HEK293T (cell line): Measurements from ENCODE around the gene IRF2.

Experiments used
- CTCF ChIA-PET: fragments of 350-600 bp; formaldehyde crosslinking; extraction: SDS; loops from one replicate; lab custom pipeline; 2021; ENCODE audit warnings: antibody characterized with exemption, inconsistent platforms; lab: Yijun Ruan, JAX
- POLR2A ChIA-PET: fragments of 350-600 bp; formaldehyde crosslinking; extraction: SDS; loops from one replicate; lab custom pipeline; 2020; ENCODE audit warnings: antibody characterized with exemption, inconsistent platforms; lab: Yijun Ruan, JAX
- DNase-seq: peaks from one replicate; pipeline ENCODE4 v3.0.0; 2012; ENCODE audit warnings: mixed read lengths; ENCODE audit errors: extremely low spot score
- ARNT ChIP-seq: fragments of 450-650 bp; IDR thresholded peaks from 2 replicates; pipeline ENCODE4 v1.6.1; 2017; ENCODE audit warnings: mild to moderate bottlenecking
- BHLHE40 ChIP-seq: fragments of 450-650 bp; IDR thresholded peaks from 2 replicates; pipeline ENCODE4 v1.6.1; 2016; ENCODE audit warnings: mild to moderate bottlenecking, moderate library complexity, borderline replicate concordance
- CTBP1 ChIP-seq: fragments of 450-650 bp; IDR thresholded peaks from 2 replicates; pipeline ENCODE4 v1.6.1; 2016; ENCODE audit warnings: borderline replicate concordance
- ELF4 ChIP-seq: fragments of 450-650 bp; IDR thresholded peaks from 2 replicates; pipeline ENCODE4 v1.6.1; 2017; ENCODE audit warnings: antibody characterized with exemption
- FOXA1 ChIP-seq: fragments of 450-650 bp; IDR thresholded peaks from 2 replicates; pipeline ENCODE4 v1.6.1; 2016; ENCODE audit warnings: mild to moderate bottlenecking
- FOXK2 ChIP-seq: fragments of 450-650 bp; IDR thresholded peaks from 2 replicates; pipeline ENCODE4 v1.6.1; 2016; ENCODE audit warnings: mild to moderate bottlenecking
- FOXM1 ChIP-seq: fragments of 450-650 bp; IDR thresholded peaks from 2 replicates; pipeline ENCODE4 v1.6.1; 2017; ENCODE audit warnings: mild to moderate bottlenecking, borderline replicate concordance
- HDGF ChIP-seq: fragments of 450-650 bp; IDR thresholded peaks from 2 replicates; pipeline ENCODE4 v1.6.1; 2017; ENCODE audit warnings: antibody characterized with exemption, borderline replicate concordance
- L3MBTL2 ChIP-seq: fragments of 450-650 bp; conservative IDR thresholded peaks from 2 replicates; pipeline ENCODE4 v1.6.1; 2016; ENCODE audit warnings: mild to moderate bottlenecking
- LEF1 ChIP-seq: fragments of 450-650 bp; IDR thresholded peaks from 2 replicates; pipeline ENCODE4 v1.6.1; 2017; ENCODE audit warnings: mild to moderate bottlenecking, borderline replicate concordance
- NFRKB ChIP-seq: fragments of 450-650 bp; IDR thresholded peaks from 2 replicates; pipeline ENCODE4 v1.6.1; 2016; ENCODE audit warnings: mild to moderate bottlenecking, moderate library complexity
- PKNOX1 ChIP-seq: fragments of 450-650 bp; IDR thresholded peaks from 2 replicates; pipeline ENCODE4 v1.6.1; 2016
- SP1 ChIP-seq: fragments of 450-650 bp; IDR thresholded peaks from 2 replicates; pipeline ENCODE4 v1.6.1; 2017
- SUZ12 ChIP-seq: fragments of 450-650 bp; IDR thresholded peaks from 2 replicates; pipeline ENCODE4 v1.6.1; 2016; ENCODE audit warnings: mild to moderate bottlenecking
- TARDBP ChIP-seq: fragments of 450-650 bp; IDR thresholded peaks from 2 replicates; pipeline ENCODE4 v1.6.1; 2016
- ZNF384 ChIP-seq: fragments of 450-650 bp; IDR thresholded peaks from 2 replicates; pipeline ENCODE4 v1.6.1; 2016

The IRF2 gene

DNA sequence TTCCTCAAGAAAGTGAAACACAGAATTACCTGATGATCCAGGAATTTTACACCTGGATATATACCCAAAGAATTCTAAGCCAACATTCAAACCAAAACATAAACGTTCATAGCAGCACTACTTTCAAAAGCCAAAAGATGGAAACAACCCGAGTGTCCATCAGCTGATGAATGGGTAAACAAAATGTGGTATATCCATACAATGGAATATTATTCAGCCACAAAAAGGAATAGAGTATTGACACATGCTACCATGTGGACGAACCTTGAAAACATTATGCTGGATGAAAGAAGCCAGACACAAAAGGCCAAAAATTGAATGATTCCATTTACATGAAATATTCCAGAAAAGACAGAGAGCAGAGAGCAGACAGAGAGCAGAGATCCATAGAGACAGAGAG, 52.0 kb downstream of the IRF2 start:
- TF ChIP-seq LEF1 (no peak), ARNT (no peak), SP1 (no peak), SUZ12 (no peak), PKNOX1 (no peak), NFRKB (no peak), FOXK2 (no peak), BHLHE40 (no peak), HDGF (no peak)
- CTCF ChIA-PET: no interaction called here
- DNase-seq: no peak
- POLR2A ChIA-PET: no interaction called here

DNA sequence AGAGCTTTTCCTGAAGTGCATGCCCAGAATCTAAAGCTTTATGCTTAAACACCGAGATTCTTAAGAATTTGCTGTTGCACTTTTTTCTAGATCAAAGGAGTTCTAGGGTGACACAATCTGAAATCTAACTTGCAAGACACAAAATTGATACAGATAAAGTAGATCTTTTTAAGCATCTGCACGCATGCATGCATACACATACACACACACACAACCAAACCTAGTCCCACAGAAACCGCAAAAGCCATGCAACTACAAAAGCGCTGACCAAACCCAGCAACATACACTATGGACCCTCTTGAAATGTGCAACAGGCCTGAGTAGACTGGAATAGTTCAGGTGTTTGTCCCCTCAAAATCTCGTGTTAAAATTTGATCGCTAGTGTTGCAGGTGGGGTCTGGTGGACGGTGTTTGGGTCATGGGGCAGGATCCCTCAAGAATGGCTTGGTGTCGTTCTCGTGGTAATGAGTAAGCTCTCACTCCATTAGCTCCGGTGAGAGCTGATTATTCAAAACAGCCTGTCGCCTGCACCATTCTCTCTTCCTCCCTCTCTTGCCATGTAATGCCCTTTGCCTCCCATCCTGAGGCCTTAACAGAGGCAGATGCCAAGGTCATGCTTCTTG, 52.7 kb downstream of the IRF2 start:
- no peak for TF ChIP-seq ELF4
- TF ChIP-seq FOXA1: no peak
- no peak for TF ChIP-seq FOXK2
- TF ChIP-seq BHLHE40: no peak
- TF ChIP-seq LEF1: no peak
- no peak for TF ChIP-seq FOXM1
- no peak for TF ChIP-seq SP1
- TF ChIP-seq L3MBTL2: no peak
- TF ChIP-seq NFRKB: no peak
- no peak for DNase-seq
- ChIA-PET CTCF (interaction anchor here (0.7 kb wide), 1 partner anchor 235 kb away, joined by 3 read pairs; no protein-coding TSS in a partner anchor), POLR2A (no interaction called here)

DNA sequence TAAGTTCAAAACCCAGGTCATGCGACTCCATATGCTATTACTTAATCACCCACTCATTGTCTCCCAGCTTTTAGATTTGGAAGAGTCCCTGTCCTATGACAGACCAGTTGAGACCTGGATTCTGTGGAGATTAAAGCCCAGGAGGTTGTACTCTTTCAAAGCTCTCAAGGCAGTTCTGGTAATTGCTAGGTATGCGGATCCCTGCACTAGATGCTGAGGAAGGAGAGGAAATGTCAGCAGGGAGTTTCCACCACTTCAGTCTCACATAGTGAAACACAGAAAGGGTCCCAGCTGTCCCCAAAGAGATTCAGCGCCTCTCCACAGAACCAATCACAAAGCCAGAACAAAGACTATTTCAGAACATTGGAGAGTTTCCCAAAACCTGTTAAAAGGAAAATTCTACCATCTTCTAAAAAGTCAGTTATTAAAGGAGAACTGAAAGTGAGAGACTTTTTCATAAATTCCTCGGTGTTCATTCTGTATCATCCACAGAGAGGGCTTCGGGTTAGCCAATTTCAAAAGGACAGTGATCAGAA, 53.4 kb downstream of the IRF2 start:
- DNase-seq: no peak
- POLR2A ChIA-PET: no interaction called here
- CTCF ChIA-PET: interaction anchor here (0.7 kb wide), 1 partner anchor 235 kb away, joined by 3 read pairs; no protein-coding TSS in a partner anchor
- TF ChIP-seq FOXM1: no peak
- no peak for TF ChIP-seq SP1
- TF ChIP-seq TARDBP: no peak
- no peak for TF ChIP-seq ARNT
- TF ChIP-seq L3MBTL2: no peak
- no peak for TF ChIP-seq FOXA1
- TF ChIP-seq ELF4: no peak
- TF ChIP-seq PKNOX1: no peak
- no peak for TF ChIP-seq LEF1
- TF ChIP-seq ZNF384: no peak
- no peak for TF ChIP-seq CTBP1
- no peak for TF ChIP-seq BHLHE40
- no peak for TF ChIP-seq FOXK2

DNA sequence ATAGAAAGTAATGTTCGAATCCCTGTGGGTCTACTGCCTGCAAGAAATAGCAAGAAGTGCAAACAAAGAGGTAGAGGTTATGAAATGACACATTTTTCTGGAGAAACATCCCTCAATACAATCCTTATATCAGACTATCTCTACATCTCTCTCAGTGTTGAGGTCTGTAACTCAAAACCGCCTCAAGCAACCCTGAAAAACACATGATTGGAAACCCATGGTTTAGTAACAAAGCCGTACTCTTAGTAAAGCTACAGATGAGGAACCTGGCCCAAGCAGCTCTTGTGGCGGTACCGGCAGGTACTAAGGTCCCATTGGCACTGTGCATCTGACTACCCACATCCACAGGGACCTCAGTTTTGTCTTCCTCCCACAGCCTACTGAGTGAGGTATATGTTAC, 53.9 kb downstream of the IRF2 start:
- CTCF ChIA-PET: no interaction called here
- TF ChIP-seq PKNOX1: no peak
- no peak for TF ChIP-seq ARNT
- no peak for TF ChIP-seq LEF1
- no peak for TF ChIP-seq ZNF384
- no peak for TF ChIP-seq SUZ12
- TF ChIP-seq HDGF: no peak
- TF ChIP-seq CTBP1: no peak
- no peak for TF ChIP-seq FOXM1
- no peak for TF ChIP-seq TARDBP
- TF ChIP-seq ELF4: no peak
- no peak for TF ChIP-seq SP1
- TF ChIP-seq NFRKB: no peak
- TF ChIP-seq FOXA1: no peak
- no peak for TF ChIP-seq FOXK2
- no peak for TF ChIP-seq L3MBTL2
- no peak for TF ChIP-seq BHLHE40
- no peak for DNase-seq
- POLR2A ChIA-PET: no interaction called here

DNA sequence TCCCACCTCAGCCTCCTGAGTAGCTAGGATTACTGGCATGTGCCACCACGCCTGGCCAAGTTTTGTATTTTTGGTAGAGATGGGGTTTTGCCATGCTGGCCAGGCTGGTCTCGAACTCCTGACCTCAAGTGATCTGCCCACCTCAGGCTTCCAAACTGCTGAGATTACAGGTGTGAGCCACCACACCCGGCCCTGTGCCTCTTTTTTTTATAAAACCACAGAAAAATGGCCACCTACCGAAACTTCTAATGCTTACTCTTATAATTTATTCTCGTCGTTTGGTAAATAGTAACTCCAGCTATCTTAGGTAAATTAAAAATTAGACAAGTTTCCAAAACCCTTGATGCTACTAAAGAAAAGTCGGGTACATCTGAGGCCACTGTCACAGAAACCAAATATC, 54.4 kb downstream of the IRF2 start:
- ChIA-PET POLR2A (no interaction called here), CTCF (no interaction called here)
- DNase-seq: no peak
- TF ChIP-seq SP1: no peak
- TF ChIP-seq NFRKB: no peak
- TF ChIP-seq ELF4: no peak
- TF ChIP-seq FOXA1: no peak
- TF ChIP-seq CTBP1: no peak
- TF ChIP-seq HDGF: no peak
- TF ChIP-seq ZNF384: no peak
- no peak for TF ChIP-seq LEF1
- no peak for TF ChIP-seq L3MBTL2
- TF ChIP-seq PKNOX1: no peak
- TF ChIP-seq BHLHE40: no peak
- TF ChIP-seq SUZ12: no peak
- no peak for TF ChIP-seq ARNT
